ENCODE measurements around the gene NFE2L1. TPM values are rescaled to one million over a fixed set of nuclear protein-coding genes. Genes with fewer than 3 reads are reported as not detected.

NFE2L1 gene
- polyA plus RNA-seq, 1 of the 3 experiments (the other 2 are of a cell fraction): 159 TPM

DNA sequence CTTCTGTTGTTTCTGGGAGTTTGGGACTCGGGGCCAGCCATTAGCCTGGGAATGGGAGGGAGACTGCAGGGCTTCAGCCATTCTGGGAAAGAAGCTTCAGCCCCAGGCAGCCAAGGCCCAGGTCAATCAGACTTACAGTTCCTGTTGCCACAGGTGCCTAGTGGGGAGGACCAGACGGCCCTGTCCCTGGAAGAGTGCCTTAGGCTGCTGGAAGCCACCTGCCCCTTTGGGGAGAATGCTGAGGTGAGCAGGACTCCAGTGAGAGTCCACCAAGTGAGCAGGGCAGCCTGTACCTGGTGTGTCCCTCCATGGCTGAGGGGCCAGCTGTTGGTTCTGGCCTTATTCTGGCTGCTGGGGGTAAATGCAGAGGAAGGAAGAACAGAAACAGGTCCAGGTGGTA, 8.7 kb downstream of the NFE2L1 start:
- POLR2A ChIA-PET: interaction anchor here (1.2 to 2.9 kb wide), 4 partner anchors 8 to 30 kb away, joined by 4 to 18 read pairs (median 4); no protein-coding TSS in a partner anchor

GRCh38 chr17:48057626-48058025, 9.5 kb downstream of the NFE2L1 start:
- Histone ChIP-seq H3K4me3 (ENCODE audit: low read depth in 2 of 2, low read length in 1 of 2) (no peak overlapping the region), H3K27ac (ENCODE audit: low read depth in 2 of 2, low read length in 1 of 2) (no peak overlapping the region), H3K27me3 (ENCODE audit: insufficient read depth) (no peaks in the 10 kb centered on the region), H3K9me2 (no peaks in the 10 kb centered on the region), H3F3A (replicated peaks; ENCODE audit: insufficient read depth) (peaks cover 13% of the 10 kb centered on the region), H3K9ac (no peak overlapping the region), H3K4me1 (ENCODE audit: control insufficient read depth in 1 of 2, insufficient read depth in 2 of 2, low read depth in 1 of 2, low read length in 1 of 2) (peaks cover 27 to 40% of the 10 kb centered on the region in 2 experiments), H2AFZ (ENCODE audit: low read depth) (no peak overlapping the region), H3K79me2 (ENCODE audit: insufficient read depth) (peaks cover 51% of the 10 kb centered on the region), H4K20me1 (ENCODE audit: insufficient read depth) (peaks cover 48% of the 10 kb centered on the region), H3K4me2 (no peak overlapping the region), H3K36me3 (replicated peaks in 1 of 2; ENCODE audit: control insufficient read depth in 1 of 2, insufficient read depth in 2 of 2, low read length in 1 of 2) (peaks cover 42 to 77% of the 10 kb centered on the region in 2 experiments), H3K9me3 (no peaks in the 10 kb centered on the region)
- ChIA-PET CTCF (interaction anchor here (1.4 to 44.3 kb wide), 6 partner anchors 9 to 109 kb away, joined by 5 to 1200 read pairs (median 22); partner anchors contain the start of genes COPZ2 and NFE2L1), POLR2A (interaction anchor here (1.3 to 1.9 kb wide), 2 partner anchors 10 to 18 kb away, joined by 3 to 13 read pairs; partner anchors contain the start of gene NFE2L1)
- no peak for DNase-seq
- TF ChIP-seq ELF1 (IDR thresholded peaks at IDR 0.05): no peak
- TF ChIP-seq RCOR1 (IDR thresholded peaks at IDR 0.05; ENCODE audit: low read length): no peak
- TF ChIP-seq POLR2AphosphoS5 (IDR thresholded peaks at IDR 0.05; ENCODE audit: low read depth, low read length): no peak
- TF ChIP-seq USF2 (IDR thresholded peaks at IDR 0.05; ENCODE audit: borderline replicate concordance, low read depth, low read length): no peak
- TF ChIP-seq NFIC (IDR thresholded peaks at IDR 0.05; ENCODE audit: borderline replicate concordance): no peak
- TF ChIP-seq MEF2A (IDR thresholded peaks at IDR 0.05; ENCODE audit: borderline replicate concordance, low read depth): no peak
- TF ChIP-seq CHD2 (IDR thresholded peaks at IDR 0.05; ENCODE audit: low read length, partially characterized antibody): no peak
- 85% methylated on average over 4 of the region's 4 CpGs for WGBS (ENCODE audit: low lambda C conversion rate)

More for the DNA sequence above, 8.7 kb downstream of the NFE2L1 start:
- H4K20me1 ChIP-seq (ENCODE audit: insufficient read depth): peaks cover 55% of the 10 kb centered on the region
- no peak overlapping the region for H3K27ac ChIP-seq (ENCODE audit: low read depth in 2 of 2, low read length in 1 of 2)
- H3K27me3 ChIP-seq (ENCODE audit: insufficient read depth): no peaks in the 10 kb centered on the region
- H3K9ac ChIP-seq: no peak overlapping the region
- no peak overlapping the region for H2AFZ ChIP-seq (ENCODE audit: low read depth)
- H3K4me3 ChIP-seq (ENCODE audit: low read depth in 2 of 2, low read length in 1 of 2): no peak overlapping the region
- no peak for DNase-seq
- H3K4me1 ChIP-seq (ENCODE audit: control insufficient read depth in 1 of 2, insufficient read depth in 2 of 2, low read depth in 1 of 2, low read length in 1 of 2): peaks cover 35 to 47% of the 10 kb centered on the region in 2 experiments
- H3F3A ChIP-seq (replicated peaks; ENCODE audit: insufficient read depth): peaks cover 18% of the 10 kb centered on the region
- H3K4me2 ChIP-seq: no peak overlapping the region
- H3K9me2 ChIP-seq: no peaks in the 10 kb centered on the region
- 79% methylated on average over 2 of the region's 2 CpGs for WGBS (ENCODE audit: low lambda C conversion rate)
- CTCF ChIA-PET: interaction anchor here (0.7 to 44.3 kb wide), 7 partner anchors 8 to 110 kb away, joined by 3 to 1200 read pairs (median 6); partner anchors contain the start of genes COPZ2 and NFE2L1
- H3K9me3 ChIP-seq: no peaks in the 10 kb centered on the region
- peaks cover 53% of the 10 kb centered on the region for H3K79me2 ChIP-seq (ENCODE audit: insufficient read depth)
- TF ChIP-seq, protein P1, sequence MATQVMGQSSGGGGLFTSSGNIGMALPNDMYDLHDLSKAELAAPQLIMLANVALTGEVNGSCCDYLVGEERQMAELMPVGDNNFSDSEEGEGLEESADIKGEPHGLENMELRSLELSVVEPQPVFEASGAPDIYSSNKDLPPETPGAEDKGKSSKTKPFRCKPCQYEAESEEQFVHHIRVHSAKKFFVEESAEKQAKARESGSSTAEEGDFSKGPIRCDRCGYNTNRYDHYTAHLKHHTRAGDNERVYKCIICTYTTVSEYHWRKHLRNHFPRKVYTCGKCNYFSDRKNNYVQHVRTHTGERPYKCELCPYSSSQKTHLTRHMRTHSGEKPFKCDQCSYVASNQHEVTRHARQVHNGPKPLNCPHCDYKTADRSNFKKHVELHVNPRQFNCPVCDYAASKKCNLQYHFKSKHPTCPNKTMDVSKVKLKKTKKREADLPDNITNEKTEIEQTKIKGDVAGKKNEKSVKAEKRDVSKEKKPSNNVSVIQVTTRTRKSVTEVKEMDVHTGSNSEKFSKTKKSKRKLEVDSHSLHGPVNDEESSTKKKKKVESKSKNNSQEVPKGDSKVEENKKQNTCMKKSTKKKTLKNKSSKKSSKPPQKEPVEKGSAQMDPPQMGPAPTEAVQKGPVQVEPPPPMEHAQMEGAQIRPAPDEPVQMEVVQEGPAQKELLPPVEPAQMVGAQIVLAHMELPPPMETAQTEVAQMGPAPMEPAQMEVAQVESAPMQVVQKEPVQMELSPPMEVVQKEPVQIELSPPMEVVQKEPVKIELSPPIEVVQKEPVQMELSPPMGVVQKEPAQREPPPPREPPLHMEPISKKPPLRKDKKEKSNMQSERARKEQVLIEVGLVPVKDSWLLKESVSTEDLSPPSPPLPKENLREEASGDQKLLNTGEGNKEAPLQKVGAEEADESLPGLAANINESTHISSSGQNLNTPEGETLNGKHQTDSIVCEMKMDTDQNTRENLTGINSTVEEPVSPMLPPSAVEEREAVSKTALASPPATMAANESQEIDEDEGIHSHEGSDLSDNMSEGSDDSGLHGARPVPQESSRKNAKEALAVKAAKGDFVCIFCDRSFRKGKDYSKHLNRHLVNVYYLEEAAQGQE (IDR thresholded peaks at IDR 0.05; ENCODE audit: low read depth, low read length): no peak
- no peak for TF ChIP-seq RXRA (IDR thresholded peaks at IDR 0.05; ENCODE audit: borderline replicate concordance, low read depth)
- no peak for TF ChIP-seq USF2 (IDR thresholded peaks at IDR 0.05; ENCODE audit: borderline replicate concordance, low read depth, low read length)
- TF ChIP-seq EZH2phosphoT487 (IDR thresholded peaks at IDR 0.05; ENCODE audit: borderline replicate concordance, low read depth): no peak
- peaks cover 40 to 79% of the 10 kb centered on the region in 2 experiments for H3K36me3 ChIP-seq (replicated peaks in 1 of 2; ENCODE audit: control insufficient read depth in 1 of 2, insufficient read depth in 2 of 2, low read length in 1 of 2)

All from SK-N-SH (cell line).